GM10266 (cell line): ENCODE measurements around the gene SPRTN.

Experiments
- DNase-seq: peaks from one replicate; pipeline ENCODE4 v3.0.0; 2012; ENCODE audit errors: extremely low spot score
- CTCF ChIP-seq: IDR thresholded peaks from 2 replicates; pipeline ENCODE4 v1.5.1; 2012; ENCODE audit warnings: mild to moderate bottlenecking, low read depth; ENCODE audit not compliant: control insufficient read depth, insufficient read depth; ENCODE audit errors: missing control alignments

The SPRTN gene

GRCh38 chr1:231313661-231314060 lies 24.4 kb upstream of the SPRTN start:
- DNase-seq, result no peak
- no peak for TF ChIP-seq CTCF

GRCh38 chr1:231315887-231316286 lies 22.2 kb upstream of the SPRTN start:
- peak; percentile 59 for DNase-seq
- TF ChIP-seq CTCF, result peak; percentile 82

GRCh38 chr1:231317306-231318014 lies 20.6 kb upstream of the SPRTN start:
- no peak for DNase-seq
- no peak for TF ChIP-seq CTCF

GRCh38 chr1:231318015-231318355 lies 20.1 kb upstream of the SPRTN start:
- no peak for TF ChIP-seq CTCF
- no peak for DNase-seq

DNA sequence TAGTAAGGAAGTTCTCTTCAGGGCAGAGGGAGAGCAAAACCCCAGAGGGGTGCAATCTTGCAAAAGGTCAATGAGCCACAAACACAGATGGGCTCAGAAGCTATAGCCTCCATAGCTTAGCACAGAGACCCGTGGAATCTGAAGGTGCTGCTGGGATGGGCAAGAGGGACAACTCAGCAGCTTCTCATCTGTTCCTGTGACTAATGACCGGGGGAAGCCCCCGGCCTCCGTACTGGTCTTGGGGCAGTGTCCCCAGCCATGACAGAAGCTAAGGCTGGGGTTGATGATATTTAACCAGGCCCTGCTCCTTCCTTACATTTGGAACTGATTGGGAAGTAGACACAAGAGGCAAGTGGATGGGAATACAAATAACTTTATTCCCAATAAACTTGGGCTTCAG lies 19.5 kb upstream of the SPRTN start:
- no peak for TF ChIP-seq CTCF
- no peak for DNase-seq

DNA sequence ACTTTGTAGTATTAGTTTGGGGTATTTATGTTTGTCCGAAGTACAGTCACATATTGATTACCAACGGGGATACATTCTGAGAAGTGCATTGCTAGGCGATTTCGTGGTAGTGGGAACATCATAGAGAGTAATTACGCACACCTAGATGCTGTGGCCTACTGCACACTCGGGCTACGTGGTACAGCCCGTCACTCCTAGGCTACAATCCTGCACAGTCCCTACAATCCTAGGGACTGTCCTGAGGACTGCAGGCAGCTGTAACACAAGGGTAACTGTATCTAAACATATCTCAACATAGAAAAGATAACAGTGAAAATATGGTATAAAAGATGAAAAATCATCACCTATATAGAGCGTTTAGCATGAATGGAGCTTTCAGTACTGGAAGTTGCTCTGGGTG lies 19.0 kb upstream of the SPRTN start:
- TF ChIP-seq CTCF, result no peak

GRCh38 chr1:231322880-231323530 lies 15.1 kb upstream of the SPRTN start:
- no peak for DNase-seq
- no peak for TF ChIP-seq CTCF

More for the DNA sequence above, 19.0 kb upstream of the SPRTN start:
- DNase-seq, result no peak
